ENCODE results near the gene CLCN6.

The CLCN6 gene

GRCh38 chr1:11856698-11857097 is 50.7 kb downstream of the CLCN6 start:
- no peak for DNase-seq

DNA sequence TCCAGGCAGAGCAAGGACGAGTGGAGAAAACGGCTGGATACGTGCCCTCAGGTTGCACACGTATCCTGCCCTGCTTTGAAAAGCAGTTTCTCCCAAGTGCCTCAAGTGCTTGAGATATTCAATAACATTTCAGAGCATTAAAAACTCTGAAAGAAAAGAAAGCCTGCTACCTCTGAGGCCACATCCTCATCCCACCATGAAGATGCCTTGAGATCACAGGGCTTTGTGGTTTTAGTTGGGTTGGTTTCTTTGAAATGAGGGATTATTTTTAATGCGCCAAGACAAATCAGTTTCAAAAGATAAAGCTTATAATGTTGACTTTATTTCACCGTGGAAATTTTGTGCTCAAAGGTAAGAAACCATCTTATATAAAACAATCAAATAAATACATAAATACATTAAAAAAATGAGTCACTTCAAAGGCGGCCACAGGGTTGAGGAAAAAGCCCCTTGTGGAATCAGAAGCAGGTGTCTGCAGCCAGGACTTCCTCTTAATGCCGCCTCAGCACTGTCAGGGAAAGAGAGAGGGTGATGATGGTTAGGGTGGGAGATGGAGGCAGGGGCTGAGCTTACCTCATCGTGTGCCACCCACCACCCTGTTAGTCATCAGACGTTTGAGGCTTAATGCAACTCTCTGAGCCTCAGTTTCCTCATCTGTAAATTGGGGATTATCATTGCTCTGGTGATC is 51.3 kb downstream of the CLCN6 start:
- DNase-seq, result no peak

DNA sequence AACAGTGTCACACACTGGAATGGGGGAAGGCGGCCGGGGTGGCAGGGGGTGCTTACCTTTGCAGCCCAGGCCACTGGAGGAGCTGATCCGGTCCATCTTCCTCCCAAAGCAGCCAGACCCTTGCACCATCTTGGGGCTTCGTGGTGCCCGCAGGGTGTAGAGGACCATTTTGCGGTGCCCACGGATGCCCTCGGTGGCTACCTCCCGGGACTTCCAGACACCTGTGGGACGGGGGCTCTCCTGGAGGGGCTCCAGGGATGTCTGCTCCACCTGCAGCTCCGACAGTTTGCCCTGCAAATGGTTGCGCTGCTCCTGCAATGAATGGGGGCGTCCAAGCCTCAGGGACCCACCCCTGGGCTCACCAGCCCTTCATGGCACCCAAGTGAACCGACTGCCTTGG is 52.2 kb downstream of the CLCN6 start:
- DNase-seq, result no peak

GRCh38 chr1:11858613-11858967 is 52.6 kb downstream of the CLCN6 start, which contains the start of gene NPPB:
NPPB (minus strand) TSS chr1:11858945; CDS start chr1:11858833, 112 bp downstream.
- DNase-seq, result no peak

DNA sequence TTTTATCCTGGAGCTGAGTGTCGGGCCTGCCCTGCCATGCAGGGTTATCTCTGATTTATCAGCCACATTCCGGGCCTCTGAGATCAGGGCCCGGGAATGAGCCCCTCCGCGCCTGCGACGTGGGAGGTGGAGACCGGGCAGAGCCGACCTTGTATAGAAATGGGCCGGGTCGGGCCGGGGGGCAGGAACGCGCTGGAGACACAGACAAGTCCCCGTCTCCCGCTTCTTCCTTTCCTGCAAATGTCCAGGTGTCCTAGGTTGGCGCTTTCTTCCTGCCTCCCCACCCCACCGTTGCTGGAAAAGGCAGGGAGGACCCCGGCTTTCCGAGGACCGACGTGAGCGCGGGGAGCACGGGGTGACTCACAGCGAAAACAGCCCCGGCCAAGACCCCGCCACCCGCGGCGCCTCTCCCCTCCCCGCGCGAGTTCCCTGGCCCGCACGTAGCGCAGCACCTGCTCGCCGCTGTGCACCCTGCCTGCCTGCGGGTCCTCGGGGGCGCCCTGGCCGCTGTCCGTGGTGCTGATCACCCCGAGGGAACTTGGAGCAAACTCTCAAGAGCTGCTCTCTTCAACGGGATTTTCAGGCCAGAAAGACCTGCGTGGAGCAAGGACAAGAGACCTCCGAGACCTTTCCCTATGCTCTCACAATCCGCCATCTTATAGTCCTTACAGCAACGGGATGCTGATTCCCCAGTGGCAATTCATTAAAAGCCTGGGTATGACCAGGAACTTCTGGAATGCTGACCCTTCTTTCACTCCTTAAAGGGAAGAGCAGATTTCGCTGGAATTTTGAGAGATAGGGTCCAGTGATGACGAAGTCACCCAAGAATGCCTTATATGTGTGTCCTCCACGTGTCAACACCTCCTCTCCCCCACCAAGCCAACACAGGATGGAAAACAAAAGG is 53.2 kb downstream of the CLCN6 start:
- DNase-seq, result peak; percentile 50 to 57

GRCh38 chr1:11860083-11860482 is 54.1 kb downstream of the CLCN6 start:
- DNase-seq, result no peak

- no peak for DNase-seq
These were observed 54.6 kb downstream of the CLCN6 start for GRCh38 chr1:11860587-11860986.

- DNase-seq, result no peak
These were observed 56.9 kb downstream of the CLCN6 start for GRCh38 chr1:11862890-11863289.

DNA sequence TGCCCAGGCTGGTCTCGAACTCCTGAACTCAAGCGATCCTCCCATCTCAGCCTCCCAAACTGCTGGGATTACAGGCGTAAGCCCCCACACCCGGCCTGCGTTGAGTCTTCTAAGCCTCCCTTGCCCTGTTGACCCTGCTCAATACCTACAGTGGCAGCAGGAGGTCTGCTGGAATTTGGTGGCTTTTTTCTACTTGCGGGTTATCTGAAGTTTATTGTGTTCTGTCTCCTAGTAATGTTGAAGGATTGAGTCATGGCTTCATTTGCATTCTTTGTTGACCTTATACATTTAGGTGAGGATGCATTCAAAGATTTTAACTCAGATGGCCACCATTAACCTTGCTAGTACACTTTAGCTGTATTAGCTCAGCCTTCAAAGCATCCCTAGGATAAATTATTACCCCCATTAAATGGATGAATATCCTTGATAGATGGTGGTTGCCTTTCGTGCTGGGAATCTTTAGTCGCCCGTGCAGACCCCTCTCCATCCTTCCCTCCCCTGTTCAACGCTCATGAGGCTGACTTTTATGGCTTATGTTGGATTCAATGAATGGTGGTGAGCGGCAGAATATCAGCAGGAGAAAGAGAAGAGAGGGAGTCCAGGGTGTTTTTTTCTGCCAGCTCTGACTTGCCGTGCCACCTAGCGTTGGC is 62.5 kb downstream of the CLCN6 start:
- DNase-seq, result no peak

- DNase-seq, result no peak
These were observed 63.1 kb downstream of the CLCN6 start for GRCh38 chr1:11869104-11869503.

GRCh38 chr1:11869650-11870207 is 63.7 kb downstream of the CLCN6 start:
- no peak for DNase-seq

- DNase-seq, result no peak
These were observed 66.6 kb downstream of the CLCN6 start for GRCh38 chr1:11872545-11872944.

DNA sequence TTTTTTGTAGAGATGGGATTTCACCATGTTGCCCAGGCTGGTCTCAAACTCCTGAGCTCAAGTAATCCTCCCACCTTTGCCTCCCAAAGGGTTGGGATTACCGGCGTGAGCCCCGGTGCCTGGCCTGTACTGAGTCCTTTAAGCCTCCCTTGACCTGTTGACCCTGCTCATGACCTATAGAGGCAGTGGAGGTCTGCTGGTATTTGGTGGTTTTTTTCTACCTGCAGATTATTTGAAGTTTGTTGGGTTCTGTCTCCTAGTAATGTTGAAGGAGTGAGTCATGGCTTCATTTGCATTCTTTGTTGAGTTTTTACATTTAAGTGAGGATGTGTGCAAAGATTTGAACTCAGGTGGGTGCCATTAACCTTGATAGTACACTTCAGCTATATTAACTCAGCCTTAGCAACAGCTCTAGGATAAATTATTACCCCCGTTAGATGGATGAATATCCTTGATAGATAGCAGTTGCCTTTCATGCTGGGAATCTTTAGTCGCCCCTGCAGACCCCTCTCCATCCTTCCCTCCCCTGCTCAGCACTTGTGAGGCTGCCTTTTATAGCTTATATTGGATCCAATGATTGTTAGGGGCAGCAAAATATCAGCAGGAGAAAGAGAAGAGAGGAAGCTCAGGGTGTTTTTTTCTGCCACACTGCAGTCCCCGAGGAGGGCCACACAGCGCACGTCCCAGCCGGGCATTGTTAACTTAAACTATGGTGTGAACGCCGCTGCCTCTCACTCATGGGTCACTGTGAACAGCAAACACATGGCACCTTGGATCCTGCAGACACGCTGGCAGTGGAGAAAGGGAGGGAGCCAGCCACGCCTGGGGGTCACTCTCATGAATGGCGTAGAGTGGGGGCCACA is 67.6 kb downstream of the CLCN6 start:
- no peak for DNase-seq

- DNase-seq, result no peak
These were observed 68.2 kb downstream of the CLCN6 start for GRCh38 chr1:11874258-11874562.

GRCh38 chr1:11874624-11875023 is 68.6 kb downstream of the CLCN6 start:
- no peak for DNase-seq

DNA sequence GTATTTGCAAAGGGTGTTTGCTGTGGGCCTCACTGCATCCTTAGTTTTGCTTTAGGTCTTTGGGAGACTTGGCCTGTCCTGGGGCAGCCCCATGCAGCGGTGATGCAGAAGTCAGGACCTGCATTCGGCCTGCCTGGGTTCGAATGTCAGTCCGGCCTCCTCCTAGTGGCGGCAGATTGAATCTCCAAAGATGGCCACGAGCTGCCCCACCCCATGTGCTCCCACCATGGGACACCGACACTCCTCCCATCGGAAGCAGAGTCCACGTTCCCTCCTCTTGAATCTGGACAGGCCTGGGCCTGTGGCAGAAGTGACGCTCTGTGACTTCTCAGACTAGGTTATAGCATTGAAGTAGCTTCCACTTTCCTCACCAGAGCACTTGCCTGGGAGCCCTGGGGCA is 69.1 kb downstream of the CLCN6 start:
- DNase-seq, result no peak

- no peak for DNase-seq
These were observed 71.1 kb downstream of the CLCN6 start for GRCh38 chr1:11877074-11877473.

- no peak for DNase-seq
These were observed 72.3 kb downstream of the CLCN6 start for GRCh38 chr1:11878081-11878890.

GRCh38 chr1:11878891-11879190 is 72.8 kb downstream of the CLCN6 start:
- DNase-seq, result no peak

GRCh38 chr1:11879311-11880180 is 73.6 kb downstream of the CLCN6 start:
- no peak for DNase-seq

DNA sequence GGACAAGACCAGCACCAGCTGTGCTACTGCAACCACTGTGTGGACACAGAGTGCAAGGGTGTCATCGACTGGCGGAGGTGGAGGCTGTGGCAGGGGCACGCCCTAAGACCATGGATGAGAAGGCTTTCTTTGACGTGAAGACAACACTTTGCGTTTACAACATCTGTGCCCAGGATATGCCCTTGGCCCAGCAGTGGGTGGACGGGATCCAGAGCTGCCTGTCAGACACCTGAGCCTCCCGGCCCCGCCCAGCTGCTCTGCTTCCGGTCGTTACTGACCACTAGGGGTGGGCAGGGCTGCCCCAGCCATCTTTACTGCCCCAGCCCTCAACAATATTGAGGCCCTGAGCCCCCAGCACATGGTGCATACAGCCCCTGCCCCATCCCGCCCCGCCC is 74.2 kb downstream of the CLCN6 start:
- DNase-seq, result no peak

Data from activated CD4-positive, alpha-beta T cell treated with anti-CD3 and anti-CD28 coated beads, Interleukin-2, amount 50 U/mL, for 4 hours (primary cell).